PFSK-1 (cell line): ENCODE results near the gene MBL2.

Source experiments
- FOXP2 ChIP-seq: optimal IDR thresholded peaks from 2 replicates; pipeline ENCODE3; 2011; ENCODE audit warnings: borderline replicate concordance, control low read depth, inconsistent platforms; ENCODE audit not compliant: insufficient read depth; ENCODE audit errors: extremely low read length, extremely low read depth
- POLR2AphosphoS5 ChIP-seq: IDR thresholded peaks from 2 replicates; pipeline ENCODE4 v1.6.1; 2012; ENCODE audit warnings: low read depth, mild to moderate bottlenecking, control low read depth, low read length, moderate library complexity
- SIN3A ChIP-seq: IDR thresholded peaks from 2 replicates; pipeline ENCODE4 v1.6.1; 2012; ENCODE audit warnings: mild to moderate bottlenecking, low read length, moderate library complexity, borderline replicate concordance; ENCODE audit not compliant: insufficient read depth
- TAF1 ChIP-seq: IDR thresholded peaks from 2 replicates; pipeline ENCODE4 v1.6.1; 2012; ENCODE audit warnings: low read length, control low read depth, borderline replicate concordance; ENCODE audit not compliant: insufficient read depth
- TF ChIP-seq, protein P1 (sequence below), 2 experiments: IDR thresholded peaks; 2 replicates each; pipeline versions ENCODE4 v1.6.1 to v1.8.0; 2011 to 2012; ENCODE audit warnings: low read depth in 2 of 2, low read length in 2 of 2, control low read depth in 1 of 2, inconsistent platforms in 1 of 2, mild to moderate bottlenecking in 1 of 2, moderate library complexity in 1 of 2; ENCODE audit not compliant: insufficient read depth in 1 of 2

MBL2 gene

DNA sequence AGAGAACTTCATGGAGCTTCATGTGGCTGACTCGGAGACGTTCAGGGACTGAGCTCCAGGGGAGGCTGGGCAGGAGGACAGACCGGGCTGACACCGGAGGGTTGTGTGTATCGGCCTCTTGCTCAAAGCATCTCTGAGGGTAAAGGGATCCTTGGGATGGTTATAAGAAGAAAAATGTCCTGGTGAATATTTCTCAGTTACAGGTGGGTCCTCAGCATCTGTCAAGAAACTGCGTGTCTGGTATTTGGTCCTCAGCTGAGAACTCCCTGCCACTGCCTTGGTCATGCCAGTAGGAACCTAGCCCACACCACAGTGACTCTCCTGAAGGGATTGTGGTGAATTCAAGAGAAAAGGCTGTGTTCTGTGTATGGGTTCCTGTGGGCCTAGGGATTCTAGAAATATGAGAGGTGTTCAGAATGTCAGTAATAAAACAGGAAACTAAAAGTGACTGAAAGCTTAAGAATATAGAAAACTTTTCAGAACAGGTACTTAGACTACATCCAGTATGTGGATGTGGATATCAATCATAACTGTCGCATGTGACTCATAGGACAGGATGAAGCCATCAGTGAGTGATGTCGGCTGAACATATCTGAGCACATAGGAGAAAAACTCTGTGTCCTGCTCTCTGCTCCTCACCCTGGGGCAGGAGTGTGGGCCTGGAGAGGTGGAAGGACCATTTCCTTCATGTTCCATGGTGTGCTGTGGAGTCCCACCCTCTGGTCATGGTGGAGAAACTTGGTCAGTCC lies 28.4 kb downstream of the MBL2 start:
- TF ChIP-seq FOXP2 (no peak), POLR2AphosphoS5 (no peak), TAF1 (no peak), SIN3A (no peak)
- TF ChIP-seq, protein P1, sequence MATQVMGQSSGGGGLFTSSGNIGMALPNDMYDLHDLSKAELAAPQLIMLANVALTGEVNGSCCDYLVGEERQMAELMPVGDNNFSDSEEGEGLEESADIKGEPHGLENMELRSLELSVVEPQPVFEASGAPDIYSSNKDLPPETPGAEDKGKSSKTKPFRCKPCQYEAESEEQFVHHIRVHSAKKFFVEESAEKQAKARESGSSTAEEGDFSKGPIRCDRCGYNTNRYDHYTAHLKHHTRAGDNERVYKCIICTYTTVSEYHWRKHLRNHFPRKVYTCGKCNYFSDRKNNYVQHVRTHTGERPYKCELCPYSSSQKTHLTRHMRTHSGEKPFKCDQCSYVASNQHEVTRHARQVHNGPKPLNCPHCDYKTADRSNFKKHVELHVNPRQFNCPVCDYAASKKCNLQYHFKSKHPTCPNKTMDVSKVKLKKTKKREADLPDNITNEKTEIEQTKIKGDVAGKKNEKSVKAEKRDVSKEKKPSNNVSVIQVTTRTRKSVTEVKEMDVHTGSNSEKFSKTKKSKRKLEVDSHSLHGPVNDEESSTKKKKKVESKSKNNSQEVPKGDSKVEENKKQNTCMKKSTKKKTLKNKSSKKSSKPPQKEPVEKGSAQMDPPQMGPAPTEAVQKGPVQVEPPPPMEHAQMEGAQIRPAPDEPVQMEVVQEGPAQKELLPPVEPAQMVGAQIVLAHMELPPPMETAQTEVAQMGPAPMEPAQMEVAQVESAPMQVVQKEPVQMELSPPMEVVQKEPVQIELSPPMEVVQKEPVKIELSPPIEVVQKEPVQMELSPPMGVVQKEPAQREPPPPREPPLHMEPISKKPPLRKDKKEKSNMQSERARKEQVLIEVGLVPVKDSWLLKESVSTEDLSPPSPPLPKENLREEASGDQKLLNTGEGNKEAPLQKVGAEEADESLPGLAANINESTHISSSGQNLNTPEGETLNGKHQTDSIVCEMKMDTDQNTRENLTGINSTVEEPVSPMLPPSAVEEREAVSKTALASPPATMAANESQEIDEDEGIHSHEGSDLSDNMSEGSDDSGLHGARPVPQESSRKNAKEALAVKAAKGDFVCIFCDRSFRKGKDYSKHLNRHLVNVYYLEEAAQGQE (IDR thresholded peaks at IDR 0.05; ENCODE audit: insufficient read depth in 1 of 2, low read depth in 2 of 2, low read length in 2 of 2): no peak

DNA sequence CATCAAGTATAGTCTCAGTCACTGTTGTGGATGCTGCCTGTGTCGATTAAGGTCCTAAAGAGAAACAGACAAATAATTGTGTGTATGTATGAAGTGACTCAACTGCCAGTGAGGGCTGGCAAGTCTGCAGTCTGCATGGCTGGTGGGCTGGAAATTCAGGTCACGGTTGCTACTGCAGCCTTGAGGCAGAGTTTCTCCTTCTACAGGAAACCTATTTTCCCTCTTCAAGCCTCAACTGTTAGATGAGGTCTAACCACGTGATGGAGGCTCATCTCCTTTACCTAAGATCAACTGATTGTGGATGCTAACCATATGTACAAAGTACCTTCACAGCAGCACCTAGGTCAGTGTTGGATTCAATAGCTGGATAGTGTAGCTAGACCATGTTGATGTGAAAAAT lies 29.9 kb downstream of the MBL2 start:
- TF ChIP-seq FOXP2 (no peak), SIN3A (no peak), POLR2AphosphoS5 (no peak), TAF1 (no peak)
- TF ChIP-seq, protein P1 (IDR thresholded peaks at IDR 0.05; ENCODE audit: insufficient read depth in 1 of 2, low read depth in 2 of 2, low read length in 2 of 2): no peak

DNA sequence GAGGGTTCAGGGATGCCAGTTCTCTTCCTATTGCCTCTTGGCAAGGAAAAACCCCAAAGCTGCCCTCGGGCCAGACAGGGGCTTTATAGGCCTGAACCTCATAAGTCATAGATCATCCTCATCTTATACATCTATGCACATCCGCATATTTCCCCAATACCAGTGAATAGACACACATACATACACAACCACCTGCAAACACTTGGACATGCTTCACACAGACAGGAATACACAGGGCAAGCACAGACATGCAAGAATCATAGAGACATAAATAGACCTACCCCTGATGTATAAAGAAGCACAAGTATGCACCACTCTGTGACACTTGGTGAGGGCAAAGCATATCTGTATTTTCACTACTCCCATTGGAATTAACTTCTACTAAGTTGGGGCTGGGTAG lies 30.7 kb downstream of the MBL2 start:
- TF ChIP-seq TAF1 (no peak), FOXP2 (no peak), POLR2AphosphoS5 (no peak), SIN3A (no peak)
- TF ChIP-seq, protein P1 (IDR thresholded peaks at IDR 0.05; ENCODE audit: insufficient read depth in 1 of 2, low read depth in 2 of 2, low read length in 2 of 2): no peak

DNA sequence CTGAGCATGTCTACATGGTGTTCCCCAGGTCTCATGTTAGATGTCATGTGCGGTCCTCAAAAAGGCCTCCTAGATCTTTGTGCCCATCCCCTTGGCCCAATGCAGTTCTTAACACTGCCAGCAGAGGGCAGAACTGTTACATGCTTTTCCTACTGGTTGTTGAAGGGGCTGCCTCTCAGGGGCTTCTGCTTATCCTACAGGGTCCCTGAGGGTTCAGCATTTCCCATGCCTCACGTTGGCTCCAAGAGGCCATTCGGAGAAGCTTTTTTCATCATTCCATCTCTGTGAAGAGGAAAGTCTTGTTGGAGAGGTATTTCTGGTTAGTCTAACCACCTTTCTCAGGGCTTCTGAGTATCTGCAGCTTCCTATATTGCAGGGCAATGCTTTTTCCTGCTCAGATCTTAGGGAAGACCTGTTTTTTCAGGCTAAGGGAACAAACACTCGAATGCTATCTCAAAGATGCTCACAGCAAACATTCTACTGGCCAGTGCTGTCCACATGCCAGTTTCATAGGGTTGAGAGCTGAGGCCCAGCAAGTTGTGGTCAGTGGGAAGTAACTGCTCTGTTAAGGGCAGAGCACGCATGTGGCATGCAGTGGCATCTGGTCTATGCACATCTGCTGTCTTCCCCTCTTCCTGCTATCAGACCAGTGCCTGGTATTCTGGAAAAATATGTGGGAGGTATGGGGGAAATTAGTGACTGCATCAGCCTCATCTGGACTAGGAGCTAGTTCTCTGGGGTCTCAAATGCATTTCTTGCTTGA lies 31.5 kb downstream of the MBL2 start:
- TF ChIP-seq SIN3A (no peak), POLR2AphosphoS5 (no peak), TAF1 (no peak), FOXP2 (no peak)
- TF ChIP-seq, protein P1 (IDR thresholded peaks at IDR 0.05; ENCODE audit: insufficient read depth in 1 of 2, low read depth in 2 of 2, low read length in 2 of 2): no peak
